ENCODE measurements around the gene MAP3K6. TPM values are rescaled to one million over a fixed set of nuclear protein-coding genes. Genes with fewer than 3 reads are reported as not detected.

The MAP3K6 gene
- total and polyA plus RNA-seq, 2 of the 13 experiments (the other 11 are each of a cell fraction or from before 2014, with no cell fraction given), result 2.7 to 3.2 TPM

DNA sequence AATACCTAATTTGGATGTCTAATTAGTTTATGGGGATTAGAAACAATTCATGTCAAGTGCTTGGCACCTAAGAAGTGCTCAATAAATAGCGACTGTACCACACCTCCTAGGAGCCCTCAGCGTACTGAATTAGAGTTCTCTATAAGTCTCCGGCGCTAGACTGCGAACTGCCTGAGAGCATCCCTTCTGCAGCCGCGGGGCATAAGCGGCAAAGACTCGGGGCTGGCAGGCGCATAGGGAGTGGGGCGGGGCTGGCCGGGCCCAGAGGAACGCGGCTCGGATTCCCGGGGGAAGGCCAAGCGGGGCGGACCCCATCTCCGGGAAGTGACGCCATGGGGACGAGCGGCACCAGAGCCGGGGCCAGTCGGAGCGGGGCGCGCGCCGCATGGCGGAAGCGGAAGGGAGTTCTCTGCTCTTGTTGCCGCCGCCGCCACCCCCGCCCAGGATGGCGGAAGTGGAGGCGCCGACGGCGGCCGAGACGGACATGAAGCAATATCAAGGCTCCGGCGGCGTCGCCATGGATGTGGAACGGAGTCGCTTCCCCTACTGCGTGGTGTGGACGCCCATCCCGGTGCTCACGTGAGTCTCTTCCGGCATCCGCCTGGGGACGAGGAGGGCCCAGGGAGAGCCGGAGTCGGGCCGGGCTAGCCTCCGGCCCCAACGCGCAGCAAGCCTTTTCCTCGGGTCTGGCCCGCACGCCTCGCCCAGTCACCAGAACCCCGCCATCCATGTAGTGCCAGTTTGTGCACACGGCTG is 44.8 kb downstream of the MAP3K6 start, which contains the start of gene TMEM222 (continued):
- TF ChIP-seq KLF15 (CRISPR knock-in tag; IDR thresholded peaks at IDR 0.05; ENCODE audit: borderline replicate concordance) (no peak; the same call in 1 of the 2 replicates), SPEN (CRISPR knock-in tag; IDR thresholded peaks at IDR 0.05; ENCODE audit: low read depth) (peak; percentile 98), FOXK1 (CRISPR knock-in tag; IDR thresholded peaks at IDR 0.05; ENCODE audit: borderline replicate concordance, low read depth) (peak; percentile 97), KLF13 (CRISPR knock-in tag; IDR thresholded peaks at IDR 0.05) (no peak; the same call in 1 of the 2 replicates), IKZF1 (IDR thresholded peaks at IDR 0.05) (no peak), KDM1A (CRISPR knock-in tag; IDR thresholded peaks at IDR 0.05) (0 out of 2 replicates have a peak, but pooled peaks have one; percentile 8), NPAS2 (CRISPR knock-in tag; IDR thresholded peaks at IDR 0.05; ENCODE audit: borderline replicate concordance) (0 out of 2 replicates have a peak, but pooled peaks have one; percentile 12), KDM5B (CRISPR knock-in tag; IDR thresholded peaks at IDR 0.05; ENCODE audit: borderline replicate concordance) (peak; percentile 72; the same call in 1 of the 2 replicates), ZNF546 (CRISPR knock-in tag; conservative IDR thresholded peaks at IDR 0.05) (peak; percentile 50; the same call in 1 of the 2 replicates), ERF (CRISPR knock-in tag; IDR thresholded peaks at IDR 0.05) (peak; percentile 93), SIN3B (IDR thresholded peaks at IDR 0.05; ENCODE audit: low read length) (peak; percentile 85; the same call in 1 of the 2 replicates), EEA1 (CRISPR knock-in tag; IDR thresholded peaks at IDR 0.05; ENCODE audit: borderline replicate concordance) (peak; percentile 75; the same call in 1 of the 2 replicates), JUNB (CRISPR knock-in tag; IDR thresholded peaks at IDR 0.05; ENCODE audit: borderline replicate concordance) (peak; percentile 59; the same call in 1 of the 2 replicates), MTA3 (CRISPR knock-in tag; IDR thresholded peaks at IDR 0.05) (no peak), ZNF234 (CRISPR knock-in tag; conservative IDR thresholded peaks at IDR 0.05) (0 out of 2 replicates have a peak, but pooled peaks have one; percentile 82), ZSCAN9 (CRISPR knock-in tag; IDR thresholded peaks at IDR 0.05; ENCODE audit: borderline replicate concordance) (peak; percentile 78), ZBTB20 (CRISPR knock-in tag; IDR thresholded peaks at IDR 0.05; ENCODE audit: borderline replicate concordance, low read depth) (peak; percentile 36; the same call in 1 of the 2 replicates)
- TF ChIP-seq, protein P1, sequence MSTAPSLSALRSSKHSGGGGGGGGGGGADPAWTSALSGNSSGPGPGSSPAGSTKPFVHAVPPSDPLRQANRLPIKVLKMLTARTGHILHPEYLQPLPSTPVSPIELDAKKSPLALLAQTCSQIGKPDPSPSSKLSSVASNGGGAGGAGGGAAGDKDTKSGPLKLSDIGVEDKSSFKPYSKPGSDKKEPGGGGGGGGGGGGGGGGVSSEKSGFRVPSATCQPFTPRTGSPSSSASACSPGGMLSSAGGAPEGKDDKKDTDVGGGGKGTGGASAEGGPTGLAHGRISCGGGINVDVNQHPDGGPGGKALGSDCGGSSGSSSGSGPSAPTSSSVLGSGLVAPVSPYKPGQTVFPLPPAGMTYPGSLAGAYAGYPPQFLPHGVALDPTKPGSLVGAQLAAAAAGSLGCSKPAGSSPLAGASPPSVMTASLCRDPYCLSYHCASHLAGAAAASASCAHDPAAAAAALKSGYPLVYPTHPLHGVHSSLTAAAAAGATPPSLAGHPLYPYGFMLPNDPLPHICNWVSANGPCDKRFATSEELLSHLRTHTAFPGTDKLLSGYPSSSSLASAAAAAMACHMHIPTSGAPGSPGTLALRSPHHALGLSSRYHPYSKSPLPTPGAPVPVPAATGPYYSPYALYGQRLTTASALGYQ (CRISPR knock-in tag; IDR thresholded peaks at IDR 0.05), result peak; percentile 70; the same call in 1 of the 2 replicates
- TF ChIP-seq, protein P2, sequence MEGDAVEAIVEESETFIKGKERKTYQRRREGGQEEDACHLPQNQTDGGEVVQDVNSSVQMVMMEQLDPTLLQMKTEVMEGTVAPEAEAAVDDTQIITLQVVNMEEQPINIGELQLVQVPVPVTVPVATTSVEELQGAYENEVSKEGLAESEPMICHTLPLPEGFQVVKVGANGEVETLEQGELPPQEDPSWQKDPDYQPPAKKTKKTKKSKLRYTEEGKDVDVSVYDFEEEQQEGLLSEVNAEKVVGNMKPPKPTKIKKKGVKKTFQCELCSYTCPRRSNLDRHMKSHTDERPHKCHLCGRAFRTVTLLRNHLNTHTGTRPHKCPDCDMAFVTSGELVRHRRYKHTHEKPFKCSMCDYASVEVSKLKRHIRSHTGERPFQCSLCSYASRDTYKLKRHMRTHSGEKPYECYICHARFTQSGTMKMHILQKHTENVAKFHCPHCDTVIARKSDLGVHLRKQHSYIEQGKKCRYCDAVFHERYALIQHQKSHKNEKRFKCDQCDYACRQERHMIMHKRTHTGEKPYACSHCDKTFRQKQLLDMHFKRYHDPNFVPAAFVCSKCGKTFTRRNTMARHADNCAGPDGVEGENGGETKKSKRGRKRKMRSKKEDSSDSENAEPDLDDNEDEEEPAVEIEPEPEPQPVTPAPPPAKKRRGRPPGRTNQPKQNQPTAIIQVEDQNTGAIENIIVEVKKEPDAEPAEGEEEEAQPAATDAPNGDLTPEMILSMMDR (CRISPR knock-in tag; IDR thresholded peaks at IDR 0.05), result peak; percentile 40; the same call in 1 of the 2 replicates
- TF ChIP-seq, protein P3, sequence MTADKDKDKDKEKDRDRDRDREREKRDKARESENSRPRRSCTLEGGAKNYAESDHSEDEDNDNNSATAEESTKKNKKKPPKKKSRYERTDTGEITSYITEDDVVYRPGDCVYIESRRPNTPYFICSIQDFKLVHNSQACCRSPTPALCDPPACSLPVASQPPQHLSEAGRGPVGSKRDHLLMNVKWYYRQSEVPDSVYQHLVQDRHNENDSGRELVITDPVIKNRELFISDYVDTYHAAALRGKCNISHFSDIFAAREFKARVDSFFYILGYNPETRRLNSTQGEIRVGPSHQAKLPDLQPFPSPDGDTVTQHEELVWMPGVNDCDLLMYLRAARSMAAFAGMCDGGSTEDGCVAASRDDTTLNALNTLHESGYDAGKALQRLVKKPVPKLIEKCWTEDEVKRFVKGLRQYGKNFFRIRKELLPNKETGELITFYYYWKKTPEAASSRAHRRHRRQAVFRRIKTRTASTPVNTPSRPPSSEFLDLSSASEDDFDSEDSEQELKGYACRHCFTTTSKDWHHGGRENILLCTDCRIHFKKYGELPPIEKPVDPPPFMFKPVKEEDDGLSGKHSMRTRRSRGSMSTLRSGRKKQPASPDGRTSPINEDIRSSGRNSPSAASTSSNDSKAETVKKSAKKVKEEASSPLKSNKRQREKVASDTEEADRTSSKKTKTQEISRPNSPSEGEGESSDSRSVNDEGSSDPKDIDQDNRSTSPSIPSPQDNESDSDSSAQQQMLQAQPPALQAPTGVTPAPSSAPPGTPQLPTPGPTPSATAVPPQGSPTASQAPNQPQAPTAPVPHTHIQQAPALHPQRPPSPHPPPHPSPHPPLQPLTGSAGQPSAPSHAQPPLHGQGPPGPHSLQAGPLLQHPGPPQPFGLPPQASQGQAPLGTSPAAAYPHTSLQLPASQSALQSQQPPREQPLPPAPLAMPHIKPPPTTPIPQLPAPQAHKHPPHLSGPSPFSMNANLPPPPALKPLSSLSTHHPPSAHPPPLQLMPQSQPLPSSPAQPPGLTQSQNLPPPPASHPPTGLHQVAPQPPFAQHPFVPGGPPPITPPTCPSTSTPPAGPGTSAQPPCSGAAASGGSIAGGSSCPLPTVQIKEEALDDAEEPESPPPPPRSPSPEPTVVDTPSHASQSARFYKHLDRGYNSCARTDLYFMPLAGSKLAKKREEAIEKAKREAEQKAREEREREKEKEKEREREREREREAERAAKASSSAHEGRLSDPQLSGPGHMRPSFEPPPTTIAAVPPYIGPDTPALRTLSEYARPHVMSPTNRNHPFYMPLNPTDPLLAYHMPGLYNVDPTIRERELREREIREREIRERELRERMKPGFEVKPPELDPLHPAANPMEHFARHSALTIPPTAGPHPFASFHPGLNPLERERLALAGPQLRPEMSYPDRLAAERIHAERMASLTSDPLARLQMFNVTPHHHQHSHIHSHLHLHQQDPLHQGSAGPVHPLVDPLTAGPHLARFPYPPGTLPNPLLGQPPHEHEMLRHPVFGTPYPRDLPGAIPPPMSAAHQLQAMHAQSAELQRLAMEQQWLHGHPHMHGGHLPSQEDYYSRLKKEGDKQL (CRISPR knock-in tag; IDR thresholded peaks at IDR 0.05; ENCODE audit: low read depth), result no peak
